Measurements from ENCODE around the gene KBTBD8.

The KBTBD8 gene

DNA sequence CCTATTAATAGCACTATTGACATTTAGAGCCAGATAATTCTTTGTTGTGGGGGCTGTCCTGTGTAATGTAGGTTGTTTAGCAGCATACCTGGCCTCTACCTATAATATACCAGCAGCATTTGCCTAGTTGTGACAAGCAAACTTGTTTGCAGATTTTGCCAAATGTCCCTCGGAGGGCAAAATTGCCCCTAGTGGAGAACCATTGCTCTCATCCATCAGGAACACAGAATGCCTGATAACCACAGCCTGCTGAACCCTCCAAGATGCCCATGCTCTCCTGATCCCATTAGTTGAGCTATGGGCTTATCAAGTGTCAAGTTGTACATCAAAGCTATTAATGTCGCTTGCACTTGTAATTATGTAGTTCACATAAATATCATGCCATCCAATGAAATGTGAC is 15.0 kb upstream of the KBTBD8 start:
- no peak for TF ChIP-seq CTCF (IDR thresholded peaks at IDR 0.05)
- H3K27ac Mint-ChIP-seq = no peak overlapping the region

DNA sequence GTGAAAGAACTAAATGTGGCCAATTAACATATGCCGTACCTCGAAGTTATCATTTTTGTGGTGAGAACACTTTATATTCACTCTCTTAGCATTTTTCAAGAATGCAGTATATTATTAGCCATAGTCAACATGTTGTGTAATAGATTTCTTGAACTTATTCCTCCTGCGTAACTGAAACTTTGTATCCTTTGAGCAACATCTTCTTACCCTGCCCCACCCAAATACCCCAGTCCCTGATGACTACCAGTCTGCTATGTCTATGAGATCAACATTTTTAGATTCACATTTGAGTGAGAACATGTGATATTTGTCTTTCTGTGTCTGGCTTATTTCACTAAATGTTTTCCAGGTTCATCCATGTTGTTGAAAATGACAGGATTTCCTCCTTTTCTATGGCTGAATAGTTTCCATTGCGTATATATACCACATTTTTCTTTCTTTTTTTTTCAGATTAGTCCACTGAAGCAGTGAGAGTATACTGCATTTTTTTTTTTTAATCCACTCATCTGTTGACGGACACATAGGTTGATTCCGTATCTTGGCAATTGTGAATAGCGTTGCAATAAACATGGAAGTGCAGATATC is 12.7 kb upstream of the KBTBD8 start:
- Mint-ChIP-seq H3K27me3 (ENCODE audit: low read depth, poor library complexity) (no peaks in the 10 kb centered on the region), H3K9me3 (no peaks in the 10 kb centered on the region), H3K36me3 (ENCODE audit: low read depth) (no peaks in the 10 kb centered on the region), H3K4me1 (peaks cover 5% of the 10 kb centered on the region), H3K27ac (no peak overlapping the region), H3K4me3 (no peak overlapping the region)
- no peak for TF ChIP-seq CTCF (IDR thresholded peaks at IDR 0.05)
- DNase-seq = no peak

More for the DNA sequence above, 15.0 kb upstream of the KBTBD8 start:
- no peaks in the 10 kb centered on the region for H3K27me3 Mint-ChIP-seq (ENCODE audit: low read depth, poor library complexity)
- no peaks in the 10 kb centered on the region for H3K36me3 Mint-ChIP-seq (ENCODE audit: low read depth)
- H3K4me1 Mint-ChIP-seq = no peaks in the 10 kb centered on the region
- H3K9me3 Mint-ChIP-seq = no peaks in the 10 kb centered on the region
- H3K4me3 Mint-ChIP-seq = no peak overlapping the region
- no peak for DNase-seq

DNA sequence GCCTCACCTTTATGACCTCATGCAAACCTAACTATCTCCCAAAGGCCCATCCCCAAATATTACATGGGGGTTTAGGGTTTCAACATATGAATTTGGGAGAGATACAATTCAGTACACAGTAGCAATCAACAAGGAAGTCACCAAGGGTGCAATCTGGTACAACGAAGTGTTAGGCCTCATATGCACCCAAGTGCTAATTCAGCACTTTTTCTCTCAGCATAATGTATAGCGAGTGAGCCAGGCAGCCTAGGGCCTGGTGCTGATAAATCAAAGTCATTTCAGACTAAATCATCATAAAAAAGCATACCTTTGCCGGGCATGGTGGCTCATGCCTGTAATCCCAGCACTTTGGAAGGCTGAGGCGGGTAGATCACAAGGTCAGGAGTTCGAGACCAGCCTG is 11.7 kb upstream of the KBTBD8 start:
- no peak for DNase-seq
- H3K27me3 Mint-ChIP-seq (ENCODE audit: low read depth, poor library complexity) = no peaks in the 10 kb centered on the region
- H3K4me1 Mint-ChIP-seq = peaks cover 5% of the 10 kb centered on the region
- H3K27ac Mint-ChIP-seq = no peak overlapping the region
- H3K9me3 Mint-ChIP-seq = no peaks in the 10 kb centered on the region
- no peak overlapping the region for H3K4me3 Mint-ChIP-seq
- TF ChIP-seq CTCF (IDR thresholded peaks at IDR 0.05) = no peak
- H3K36me3 Mint-ChIP-seq (ENCODE audit: low read depth) = no peaks in the 10 kb centered on the region

DNA sequence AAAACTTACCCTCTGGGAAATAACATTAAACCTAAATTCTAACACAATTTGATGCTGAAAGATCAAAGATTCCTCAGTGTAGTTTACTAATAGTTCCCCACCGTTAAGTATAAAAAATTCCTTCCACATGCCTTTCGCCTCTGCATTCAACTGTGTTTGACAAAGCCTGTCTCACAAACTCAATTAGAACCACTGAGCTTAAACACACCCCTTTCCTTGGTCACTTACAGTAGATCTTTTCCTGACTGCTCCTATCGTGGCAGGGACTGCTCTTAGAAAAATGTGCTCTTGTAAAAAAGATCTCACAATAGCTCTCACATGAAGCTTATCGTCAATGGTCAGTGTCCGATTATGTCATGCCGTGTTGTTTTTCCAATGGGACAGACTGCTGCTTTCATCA is 8.9 kb upstream of the KBTBD8 start:
- H3K4me1 Mint-ChIP-seq = peaks cover 5% of the 10 kb centered on the region
- no peak overlapping the region for H3K27ac Mint-ChIP-seq
- TF ChIP-seq CTCF (IDR thresholded peaks at IDR 0.05) = no peak
- DNase-seq = no peak
- H3K27me3 Mint-ChIP-seq (ENCODE audit: low read depth, poor library complexity) = no peaks in the 10 kb centered on the region
- H3K4me3 Mint-ChIP-seq = no peak overlapping the region
- H3K9me3 Mint-ChIP-seq = no peaks in the 10 kb centered on the region
- H3K36me3 Mint-ChIP-seq (ENCODE audit: low read depth) = no peaks in the 10 kb centered on the region

GRCh38 chr3:66989860-66990696 is 8.0 kb upstream of the KBTBD8 start:
- Mint-ChIP-seq H3K27ac (no peak overlapping the region), H3K4me1 (peaks cover 5% of the 10 kb centered on the region), H3K36me3 (ENCODE audit: low read depth) (no peaks in the 10 kb centered on the region), H3K4me3 (no peak overlapping the region), H3K9me3 (no peaks in the 10 kb centered on the region), H3K27me3 (ENCODE audit: low read depth, poor library complexity) (no peaks in the 10 kb centered on the region)
- DNase-seq = no peak
- TF ChIP-seq CTCF (IDR thresholded peaks at IDR 0.05) = no peak

DNA sequence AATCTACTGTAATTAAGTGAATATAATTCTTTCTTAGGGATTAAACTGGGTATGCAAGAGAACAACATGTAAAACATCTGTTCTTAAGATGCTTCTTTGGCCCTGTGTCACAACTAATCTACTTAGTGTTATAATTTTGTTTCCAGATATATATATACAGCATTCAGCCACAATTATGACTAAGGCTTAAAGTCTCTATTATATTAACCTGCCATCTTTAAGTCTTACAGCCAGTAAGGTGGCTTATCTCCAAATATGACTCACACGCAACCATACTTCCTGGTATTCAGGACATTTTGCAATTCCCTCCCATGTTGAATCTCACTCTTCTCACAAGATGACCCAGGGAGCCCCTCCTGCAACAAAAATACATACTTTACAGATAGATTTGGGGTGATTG is 6.6 kb upstream of the KBTBD8 start:
- H3K27me3 Mint-ChIP-seq (ENCODE audit: low read depth, poor library complexity) = no peaks in the 10 kb centered on the region
- no peak overlapping the region for H3K4me3 Mint-ChIP-seq
- TF ChIP-seq CTCF (IDR thresholded peaks at IDR 0.05) = no peak
- H3K27ac Mint-ChIP-seq = no peak overlapping the region
- peaks cover 5% of the 10 kb centered on the region for H3K4me1 Mint-ChIP-seq
- H3K36me3 Mint-ChIP-seq (ENCODE audit: low read depth) = no peaks in the 10 kb centered on the region
- no peak for DNase-seq
- no peaks in the 10 kb centered on the region for H3K9me3 Mint-ChIP-seq

Measured in nephron progenitor cell (in vitro differentiated cells).